ENCODE results near the gene RERG.
"Not testable (repeated sequence)": the region's sequence is repeated elsewhere in the genome, so short reads cannot be mapped to it uniquely, and the experiment has no call there.

Gene RERG

GRCh38 chr12:15116983-15117382 lies 104.2 kb downstream of the RERG start:
- no peak overlapping the region for H3K9ac ChIP-seq (ENCODE audit: low read depth, low read length)
- no peaks in the 10 kb centered on the region for H3K27me3 ChIP-seq (ENCODE audit: control insufficient read depth, insufficient read depth, low read length)
- H3K4me1 ChIP-seq (ENCODE audit: control insufficient read depth, insufficient read depth, low read length): peaks cover 2% of the 10 kb centered on the region
- H3K9me3 ChIP-seq (ENCODE audit: control insufficient read depth, insufficient read depth, low read length): no peaks in the 10 kb centered on the region
- H3K36me3 ChIP-seq (ENCODE audit: control insufficient read depth, insufficient read depth, low read length): no peaks in the 10 kb centered on the region
- no peak overlapping the region for H3K4me3 ChIP-seq (ENCODE audit: low read depth, low read length)

DNA sequence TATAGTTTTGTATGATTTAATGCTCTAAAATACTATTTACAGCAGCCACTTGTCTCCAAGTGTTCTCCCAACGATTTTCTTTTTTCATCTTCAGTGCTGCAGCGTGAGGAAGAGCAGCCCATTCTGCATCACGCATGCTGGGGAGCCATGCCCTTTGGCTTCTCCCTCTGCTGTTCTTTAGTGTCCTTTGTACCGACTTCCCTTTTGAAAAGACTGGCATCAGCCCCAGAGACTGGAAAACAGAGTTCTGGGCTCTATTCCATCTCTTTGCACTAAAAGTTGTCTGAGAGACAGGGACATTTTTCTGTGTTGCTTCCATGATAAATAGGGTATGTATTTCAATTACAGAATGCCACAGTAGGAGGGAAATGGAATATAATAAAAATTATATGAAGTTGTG lies 105.1 kb downstream of the RERG start:
- Histone ChIP-seq H3K4me1 (ENCODE audit: control insufficient read depth, insufficient read depth, low read length) (peaks cover 2% of the 10 kb centered on the region), H3K36me3 (ENCODE audit: control insufficient read depth, insufficient read depth, low read length) (no peaks in the 10 kb centered on the region), H3K27me3 (ENCODE audit: control insufficient read depth, insufficient read depth, low read length) (no peaks in the 10 kb centered on the region), H3K4me3 (ENCODE audit: low read depth, low read length) (no peak overlapping the region), H3K9ac (ENCODE audit: low read depth, low read length) (no peak overlapping the region), H3K9me3 (ENCODE audit: control insufficient read depth, insufficient read depth, low read length) (no peaks in the 10 kb centered on the region)

DNA sequence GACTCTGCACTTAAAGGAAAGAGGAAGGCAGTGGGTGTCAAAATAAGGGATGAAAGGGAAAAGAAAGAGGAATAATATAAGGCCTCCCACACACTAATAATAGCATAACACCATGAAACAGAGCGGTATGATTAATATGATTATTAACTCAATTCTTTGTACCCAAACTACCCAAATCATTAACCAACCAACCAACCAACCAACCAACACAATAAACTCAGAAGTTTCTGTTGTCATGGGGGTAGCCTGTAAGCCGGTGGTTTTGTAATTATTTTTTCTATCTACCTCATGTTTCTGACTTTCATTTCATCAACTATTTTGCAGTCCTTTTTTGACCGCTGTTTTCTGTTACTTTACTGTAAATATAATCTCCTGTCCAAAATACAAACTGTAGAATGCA lies 105.8 kb downstream of the RERG start:
- no peaks in the 10 kb centered on the region for H3K9me3 ChIP-seq (ENCODE audit: control insufficient read depth, insufficient read depth, low read length)
- no peak overlapping the region for H3K9ac ChIP-seq (ENCODE audit: low read depth, low read length)
- peaks cover 2% of the 10 kb centered on the region for H3K4me1 ChIP-seq (ENCODE audit: control insufficient read depth, insufficient read depth, low read length)
- H3K36me3 ChIP-seq (ENCODE audit: control insufficient read depth, insufficient read depth, low read length): no peaks in the 10 kb centered on the region
- no peaks in the 10 kb centered on the region for H3K27me3 ChIP-seq (ENCODE audit: control insufficient read depth, insufficient read depth, low read length)
- H3K4me3 ChIP-seq (ENCODE audit: low read depth, low read length): no peak overlapping the region

DNA sequence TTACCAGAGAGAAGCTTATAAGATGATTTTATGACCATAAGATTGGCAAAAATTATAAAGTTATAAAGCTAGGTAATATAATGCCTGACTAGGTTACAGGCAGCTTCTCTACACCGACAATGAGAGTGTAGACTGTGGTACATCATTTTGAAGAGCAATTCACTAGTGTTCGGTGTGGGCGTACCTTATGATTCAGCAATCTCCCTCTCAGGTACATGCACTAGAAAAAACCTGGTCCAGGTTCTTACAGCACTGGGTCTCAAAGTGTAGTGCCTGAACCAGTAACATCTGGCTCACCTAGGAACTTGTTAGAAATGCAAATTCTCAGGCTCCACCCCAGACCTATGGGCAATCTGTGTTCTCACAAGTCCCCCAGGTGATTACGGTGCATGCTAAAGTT lies 106.7 kb downstream of the RERG start:
- Histone ChIP-seq H3K9ac (ENCODE audit: low read depth, low read length) (no peak overlapping the region), H3K36me3 (ENCODE audit: control insufficient read depth, insufficient read depth, low read length) (no peaks in the 10 kb centered on the region), H3K4me1 (ENCODE audit: control insufficient read depth, insufficient read depth, low read length) (peaks cover 2% of the 10 kb centered on the region), H3K4me3 (ENCODE audit: low read depth, low read length) (no peak overlapping the region), H3K9me3 (ENCODE audit: control insufficient read depth, insufficient read depth, low read length) (no peaks in the 10 kb centered on the region), H3K27me3 (ENCODE audit: control insufficient read depth, insufficient read depth, low read length) (no peaks in the 10 kb centered on the region)

GRCh38 chr12:15092826-15093225 lies 128.4 kb downstream of the RERG start:
- Histone ChIP-seq H3K9ac (ENCODE audit: low read depth, low read length) (no peak overlapping the region), H3K9me3 (ENCODE audit: control insufficient read depth, insufficient read depth, low read length) (no peaks in the 10 kb centered on the region), H3K4me3 (ENCODE audit: low read depth, low read length) (no peak overlapping the region), H3K27me3 (ENCODE audit: control insufficient read depth, insufficient read depth, low read length) (no peaks in the 10 kb centered on the region), H3K36me3 (ENCODE audit: control insufficient read depth, insufficient read depth, low read length) (no peaks in the 10 kb centered on the region), H3K4me1 (ENCODE audit: control insufficient read depth, insufficient read depth, low read length) (no peaks in the 10 kb centered on the region)

GRCh38 chr12:15090441-15090840 lies 130.8 kb downstream of the RERG start:
- H3K9ac ChIP-seq (ENCODE audit: low read depth, low read length): no peak overlapping the region
- H3K36me3 ChIP-seq (ENCODE audit: control insufficient read depth, insufficient read depth, low read length): no peaks in the 10 kb centered on the region
- no peaks in the 10 kb centered on the region for H3K9me3 ChIP-seq (ENCODE audit: control insufficient read depth, insufficient read depth, low read length)
- no peaks in the 10 kb centered on the region for H3K27me3 ChIP-seq (ENCODE audit: control insufficient read depth, insufficient read depth, low read length)
- no peaks in the 10 kb centered on the region for H3K4me1 ChIP-seq (ENCODE audit: control insufficient read depth, insufficient read depth, low read length)
- no peak overlapping the region for H3K4me3 ChIP-seq (ENCODE audit: low read depth, low read length)

GRCh38 chr12:15088105-15088504 lies 133.1 kb downstream of the RERG start:
- Histone ChIP-seq H3K9ac (ENCODE audit: low read depth, low read length) (no peak overlapping the region), H3K4me1 (ENCODE audit: control insufficient read depth, insufficient read depth, low read length) (no peaks in the 10 kb centered on the region), H3K4me3 (ENCODE audit: low read depth, low read length) (no peak overlapping the region), H3K36me3 (ENCODE audit: control insufficient read depth, insufficient read depth, low read length) (no peaks in the 10 kb centered on the region), H3K27me3 (ENCODE audit: control insufficient read depth, insufficient read depth, low read length) (no peaks in the 10 kb centered on the region), H3K9me3 (ENCODE audit: control insufficient read depth, insufficient read depth, low read length) (no peaks in the 10 kb centered on the region)

- H3K9ac ChIP-seq (ENCODE audit: low read depth, low read length); H3K27me3 ChIP-seq (ENCODE audit: control insufficient read depth, insufficient read depth, low read length): not testable (repeated sequence)
Measured at GRCh38 chr12:15077751-15078150, 143.5 kb downstream of the RERG start.

DNA sequence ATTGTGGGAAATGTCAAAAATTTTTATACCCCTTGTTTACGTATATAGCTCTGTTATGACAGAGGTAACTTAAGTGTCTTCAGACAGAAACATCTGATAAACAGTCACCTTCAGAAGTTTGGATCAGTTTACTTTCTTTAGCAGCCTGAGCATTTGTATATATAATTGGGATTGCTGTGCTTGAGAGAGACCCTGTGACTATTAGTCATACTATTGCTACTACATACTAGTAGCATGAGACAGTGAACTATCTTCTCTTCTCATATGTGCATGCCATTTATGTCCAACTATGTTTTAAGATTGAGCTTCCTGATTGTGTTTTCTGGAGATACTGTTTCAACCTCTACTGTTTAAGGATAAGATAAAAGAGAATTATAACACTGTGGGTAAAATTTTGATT lies 146.9 kb downstream of the RERG start:
- no peaks in the 10 kb centered on the region for H3K27me3 ChIP-seq (ENCODE audit: control insufficient read depth, insufficient read depth, low read length)
- H3K4me3 ChIP-seq (ENCODE audit: low read depth, low read length): no peak overlapping the region
- no peaks in the 10 kb centered on the region for H3K9me3 ChIP-seq (ENCODE audit: control insufficient read depth, insufficient read depth, low read length)
- H3K4me1 ChIP-seq (ENCODE audit: control insufficient read depth, insufficient read depth, low read length): no peaks in the 10 kb centered on the region
- H3K9ac ChIP-seq (ENCODE audit: low read depth, low read length): no peak overlapping the region
- no peaks in the 10 kb centered on the region for H3K36me3 ChIP-seq (ENCODE audit: control insufficient read depth, insufficient read depth, low read length)

More at GRCh38 chr12:15077751-15078150, 143.5 kb downstream of the RERG start:
- H3K4me1 ChIP-seq (ENCODE audit: control insufficient read depth, insufficient read depth, low read length); H3K9me3 ChIP-seq (ENCODE audit: control insufficient read depth, insufficient read depth, low read length); H3K4me3 ChIP-seq (ENCODE audit: low read depth, low read length); H3K36me3 ChIP-seq (ENCODE audit: control insufficient read depth, insufficient read depth, low read length): not testable (repeated sequence)

DNA sequence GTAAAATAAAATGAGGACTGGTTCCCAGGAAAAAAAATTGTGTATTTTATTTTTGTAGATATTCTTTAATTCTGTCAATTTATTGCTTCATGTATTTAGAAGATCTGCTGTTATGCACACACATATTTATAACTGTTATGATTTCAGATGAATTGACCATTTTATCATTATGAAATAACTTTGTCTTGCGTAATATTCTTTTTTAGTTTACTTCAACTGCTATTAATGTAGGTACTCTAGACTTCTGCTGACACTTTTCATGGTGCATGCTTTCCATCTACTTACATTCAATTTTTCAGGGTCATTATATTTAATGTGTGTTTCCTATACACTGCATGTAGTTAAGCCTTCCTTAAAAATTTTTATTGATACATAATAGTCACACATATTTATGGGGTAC lies 162.1 kb downstream of the RERG start:
- Histone ChIP-seq H3K9me3 (ENCODE audit: control insufficient read depth, insufficient read depth, low read length) (no peaks in the 10 kb centered on the region), H3K27me3 (ENCODE audit: control insufficient read depth, insufficient read depth, low read length) (no peaks in the 10 kb centered on the region), H3K36me3 (ENCODE audit: control insufficient read depth, insufficient read depth, low read length) (no peaks in the 10 kb centered on the region), H3K9ac (ENCODE audit: low read depth, low read length) (no peak overlapping the region), H3K4me1 (ENCODE audit: control insufficient read depth, insufficient read depth, low read length) (no peaks in the 10 kb centered on the region), H3K4me3 (ENCODE audit: low read depth, low read length) (no peak overlapping the region)
